ENCODE data around the gene OXSR1. TPM values are rescaled to one million over a fixed set of nuclear protein-coding genes. Genes with fewer than 3 reads are reported as not detected.

Gene OXSR1
- total and polyA plus RNA-seq, 2 of the 13 experiments (the other 11 are each of a cell fraction or from before 2014, with no cell fraction given), result 27.4 to 32.6 TPM

GRCh38 chr3:38136777-38137614 is 28.3 kb upstream of the OXSR1 start, which contains the start of gene ACAA1 (continued):
- no peak for TF ChIP-seq ZNF704 (CRISPR knock-in tag; IDR thresholded peaks at IDR 0.05; ENCODE audit: borderline replicate concordance)
- no peak for TF ChIP-seq SMAD9 (CRISPR knock-in tag; IDR thresholded peaks at IDR 0.05)
- TF ChIP-seq FOXO1 (CRISPR knock-in tag; IDR thresholded peaks at IDR 0.05), result peak; percentile 60
- TF ChIP-seq MBNL3 (CRISPR knock-in tag; conservative IDR thresholded peaks at IDR 0.05), result no peak
- no peak for TF ChIP-seq ZNF296 (CRISPR knock-in tag; conservative IDR thresholded peaks at IDR 0.05)
- TF ChIP-seq YEATS4 (CRISPR knock-in tag; IDR thresholded peaks at IDR 0.05; ENCODE audit: borderline replicate concordance), result peak; percentile 9; the same call in 1 of the 2 replicates
- no peak for TF ChIP-seq ZNF556 (CRISPR knock-in tag; IDR thresholded peaks at IDR 0.05; ENCODE audit: borderline replicate concordance)
- no peak for TF ChIP-seq ATF7 (IDR thresholded peaks at IDR 0.05)
- TF ChIP-seq ATF7 (CRISPR knock-in tag; IDR thresholded peaks at IDR 0.05), result no peak
- peak; percentile 95 for TF ChIP-seq TAF1 (CRISPR knock-in tag; IDR thresholded peaks at IDR 0.05)
- no peak for TF ChIP-seq MED13 (CRISPR knock-in tag; IDR thresholded peaks at IDR 0.05)
- TF ChIP-seq TOE1 (CRISPR knock-in tag; IDR thresholded peaks at IDR 0.05), result no peak
- TF ChIP-seq SRSF4 (IDR thresholded peaks at IDR 0.05; ENCODE audit: low read depth, low read length, poor library complexity, severe bottlenecking), result no peak
- no peak; the same call in 1 of the 2 replicates for TF ChIP-seq STAG1 (CRISPR knock-in tag; IDR thresholded peaks at IDR 0.05)
- no peak for TF ChIP-seq CHD2 (IDR thresholded peaks at IDR 0.05; ENCODE audit: low read depth, low read length)
- no peak for TF ChIP-seq ZNF616 (CRISPR knock-in tag; IDR thresholded peaks at IDR 0.05; ENCODE audit: low read depth)
- TF ChIP-seq HMG20A (CRISPR knock-in tag; IDR thresholded peaks at IDR 0.05; ENCODE audit: borderline replicate concordance), result no peak
- peak; percentile 83; the same call in 1 of the 2 replicates for TF ChIP-seq ZNF333 (CRISPR knock-in tag; IDR thresholded peaks at IDR 0.05; ENCODE audit: borderline replicate concordance)
- peak; percentile 62; the same call in 1 of the 2 replicates for TF ChIP-seq GMEB1 (CRISPR knock-in tag; IDR thresholded peaks at IDR 0.05; ENCODE audit: borderline replicate concordance)
- peak; percentile 99 for TF ChIP-seq DRAP1 (CRISPR knock-in tag; IDR thresholded peaks at IDR 0.05)
- TF ChIP-seq AHR (CRISPR knock-in tag; IDR thresholded peaks at IDR 0.05), result no peak
- no peak for TF ChIP-seq ZNF549 (CRISPR knock-in tag; IDR thresholded peaks at IDR 0.05)
- no peak for TF ChIP-seq ZNF207 (IDR thresholded peaks at IDR 0.05; ENCODE audit: borderline replicate concordance)
- peak; percentile 42; the same call in 1 of the 2 replicates for TF ChIP-seq ZFP82 (CRISPR knock-in tag; IDR thresholded peaks at IDR 0.05; ENCODE audit: borderline replicate concordance)
- no peak; the same call in 1 of the 2 replicates for TF ChIP-seq TIGD3 (CRISPR knock-in tag; IDR thresholded peaks at IDR 0.05; ENCODE audit: borderline replicate concordance)
- no peak for TF ChIP-seq ZNF124 (CRISPR knock-in tag; IDR thresholded peaks at IDR 0.05)
- TF ChIP-seq PPARG (CRISPR knock-in tag; conservative IDR thresholded peaks at IDR 0.05), result 0 out of 2 replicates have a peak, but pooled peaks have one; percentile 10
